Tibial artery (tissue), 4 donors: Measurements from ENCODE around the gene AHCYL2.

Experiments used
- DNase-seq, 2 donors: peaks; one replicate each; pipeline ENCODE4 v3.0.0-alpha.2; 2019
- H3K27ac ChIP-seq, 2 donors: fragments of 200-600 bp; sonication (generic) in 1 of 2; 1 replicate in 1 of 2; 2 replicates in 1 of 2; pipeline ENCODE4 v1.5.1; 2018 to 2019; ENCODE audit warnings: mild to moderate bottlenecking in 1 of 2
- H3K27me3 ChIP-seq, 2 donors: fragments of 200-600 bp; sonication (generic) in 1 of 2; one replicate each; pipeline versions ENCODE4 v1.5.1 to v1.6.0; 2016 to 2019
- H3K36me3 ChIP-seq, 3 donors: fragments of 200-600 bp; sonication (generic) in 2 of 3; one replicate each; pipeline ENCODE4 v1.5.1; 2016 to 2019; ENCODE audit warnings: mild to moderate bottlenecking in 2 of 3
- H3K4me1 ChIP-seq, 4 donors: fragments of 200-600 bp; sonication (generic) in 2 of 4; 1 replicate in 3 of 4; 2 replicates in 1 of 4; pipeline ENCODE4 v1.5.1; 2016 to 2019
- H3K4me3 ChIP-seq, 2 donors: fragments of 200-600 bp; sonication (generic) in 1 of 2; 1 replicate in 1 of 2; 2 replicates in 1 of 2; pipeline ENCODE4 v1.5.1; 2018 to 2019; ENCODE audit warnings: mild to moderate bottlenecking in 2 of 2
- H3K9me3 ChIP-seq, 3 donors: fragments of 200-600 bp; sonication (generic) in 1 of 3; one replicate each; pipeline ENCODE4 v1.5.1; 2016 to 2019
- intact Hi-C: fragments of 100-400 bp; cut with DNase I; formaldehyde crosslinking; loops from one replicate; pipeline ENCODE4 v1.15.0; 2023; ENCODE audit warnings: low total_unique reads
- TF ChIP-seq, protein P1 (sequence below), 2 experiments: fragments of 200-600 bp in 1 of 2; fragments of 450-650 bp in 1 of 2; IDR thresholded peaks; one replicate each; pipeline ENCODE4 v1.5.1; 2017 to 2019; ENCODE audit warnings: antibody characterized with exemption in 2 of 2, mild to moderate bottlenecking in 1 of 2, moderate library complexity in 1 of 2

AHCYL2 gene

DNA sequence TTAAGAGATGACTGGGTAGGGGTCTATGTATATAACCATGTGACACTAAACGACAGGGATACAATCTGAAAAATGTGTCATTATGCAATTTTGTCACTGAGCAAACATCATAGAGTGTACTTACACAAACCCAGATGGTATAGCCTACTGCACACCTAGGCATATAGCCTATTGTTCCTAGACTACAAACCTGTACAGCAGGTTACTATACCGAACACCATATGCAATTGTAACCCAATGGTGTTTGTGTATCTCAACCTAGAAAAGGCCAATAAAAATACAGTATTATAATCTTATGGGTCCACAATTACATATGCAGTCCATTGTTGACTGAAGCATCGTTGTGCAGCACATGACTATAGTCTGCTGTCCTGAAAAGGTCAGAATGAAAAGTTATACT is 232.3 kb downstream of the AHCYL2 start:
- DNase-seq, result no peak
- no peaks in the 10 kb centered on the region for H3K27me3 ChIP-seq
- no peaks in the 10 kb centered on the region for H3K4me1 ChIP-seq
- no peaks in the 10 kb centered on the region for H3K36me3 ChIP-seq
- H3K9me3 ChIP-seq, result no peaks in the 10 kb centered on the region
- TF ChIP-seq, protein P1, sequence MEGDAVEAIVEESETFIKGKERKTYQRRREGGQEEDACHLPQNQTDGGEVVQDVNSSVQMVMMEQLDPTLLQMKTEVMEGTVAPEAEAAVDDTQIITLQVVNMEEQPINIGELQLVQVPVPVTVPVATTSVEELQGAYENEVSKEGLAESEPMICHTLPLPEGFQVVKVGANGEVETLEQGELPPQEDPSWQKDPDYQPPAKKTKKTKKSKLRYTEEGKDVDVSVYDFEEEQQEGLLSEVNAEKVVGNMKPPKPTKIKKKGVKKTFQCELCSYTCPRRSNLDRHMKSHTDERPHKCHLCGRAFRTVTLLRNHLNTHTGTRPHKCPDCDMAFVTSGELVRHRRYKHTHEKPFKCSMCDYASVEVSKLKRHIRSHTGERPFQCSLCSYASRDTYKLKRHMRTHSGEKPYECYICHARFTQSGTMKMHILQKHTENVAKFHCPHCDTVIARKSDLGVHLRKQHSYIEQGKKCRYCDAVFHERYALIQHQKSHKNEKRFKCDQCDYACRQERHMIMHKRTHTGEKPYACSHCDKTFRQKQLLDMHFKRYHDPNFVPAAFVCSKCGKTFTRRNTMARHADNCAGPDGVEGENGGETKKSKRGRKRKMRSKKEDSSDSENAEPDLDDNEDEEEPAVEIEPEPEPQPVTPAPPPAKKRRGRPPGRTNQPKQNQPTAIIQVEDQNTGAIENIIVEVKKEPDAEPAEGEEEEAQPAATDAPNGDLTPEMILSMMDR (IDR thresholded peaks at IDR 0.05), result no peak
- H3K27ac ChIP-seq, result no peak overlapping the region
- intact Hi-C loops, result no loop called here
- H3K4me3 ChIP-seq, result no peak overlapping the region

DNA sequence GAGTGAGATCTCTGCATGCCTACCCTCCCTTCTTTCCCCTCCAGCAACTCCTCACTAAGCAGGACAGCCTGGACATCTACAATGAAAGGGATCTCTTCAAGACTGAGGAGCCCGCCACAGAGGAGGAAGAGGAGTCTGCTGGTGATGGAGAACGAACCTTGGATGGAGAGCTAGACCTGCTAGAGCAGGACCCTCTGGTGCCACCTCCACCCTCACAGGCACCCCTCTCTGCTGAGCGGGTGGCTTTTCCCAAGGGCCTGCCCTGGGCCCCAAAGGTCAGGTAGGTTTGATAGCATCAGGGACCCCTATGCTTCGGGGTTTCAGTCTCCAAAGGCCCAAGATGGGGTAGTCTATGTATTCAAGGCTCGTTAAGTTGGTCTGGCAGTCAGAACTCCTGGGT is 233.3 kb downstream of the AHCYL2 start:
- intact Hi-C loops, result no loop called here
- Histone ChIP-seq H3K27me3 (peaks cover 0 to 2% of the 10 kb centered on the region in 2 donors), H3K9me3 (no peaks in the 10 kb centered on the region), H3K36me3 (no peaks in the 10 kb centered on the region), H3K27ac (no peak overlapping the region), H3K4me3 (no peak overlapping the region), H3K4me1 (no peaks in the 10 kb centered on the region)
- no peak for DNase-seq
- TF ChIP-seq, protein P1 (IDR thresholded peaks at IDR 0.05), result no peak

DNA sequence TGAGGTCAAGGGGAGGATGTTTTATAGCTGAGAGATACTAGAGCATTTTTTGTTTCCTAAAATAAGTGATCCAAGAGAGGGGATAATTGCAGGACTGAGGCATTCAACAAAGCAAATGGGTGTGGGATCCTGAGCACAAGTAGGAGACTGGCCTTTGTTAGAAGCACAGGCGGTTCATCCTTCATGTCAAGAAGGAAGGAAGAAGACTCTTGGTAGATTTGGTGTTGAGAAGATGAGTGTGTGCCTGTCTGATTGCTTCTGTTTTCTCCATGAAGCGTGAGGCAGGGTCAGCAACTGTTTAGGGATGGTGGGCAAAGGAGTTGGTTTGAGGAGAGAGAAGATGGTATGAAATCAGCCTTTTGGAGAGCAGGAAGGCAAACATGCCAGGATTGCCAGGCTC is 237.0 kb downstream of the AHCYL2 start:
- H3K36me3 ChIP-seq, result no peaks in the 10 kb centered on the region
- H3K27ac ChIP-seq, result no peak overlapping the region
- H3K27me3 ChIP-seq, result peaks cover 0 to 7% of the 10 kb centered on the region in 2 donors
- H3K4me3 ChIP-seq, result no peak overlapping the region
- no peaks in the 10 kb centered on the region for H3K9me3 ChIP-seq
- H3K4me1 ChIP-seq, result no peaks in the 10 kb centered on the region
- TF ChIP-seq, protein P1 (IDR thresholded peaks at IDR 0.05), result no peak
- intact Hi-C loops, result no loop called here
- no peak for DNase-seq

DNA sequence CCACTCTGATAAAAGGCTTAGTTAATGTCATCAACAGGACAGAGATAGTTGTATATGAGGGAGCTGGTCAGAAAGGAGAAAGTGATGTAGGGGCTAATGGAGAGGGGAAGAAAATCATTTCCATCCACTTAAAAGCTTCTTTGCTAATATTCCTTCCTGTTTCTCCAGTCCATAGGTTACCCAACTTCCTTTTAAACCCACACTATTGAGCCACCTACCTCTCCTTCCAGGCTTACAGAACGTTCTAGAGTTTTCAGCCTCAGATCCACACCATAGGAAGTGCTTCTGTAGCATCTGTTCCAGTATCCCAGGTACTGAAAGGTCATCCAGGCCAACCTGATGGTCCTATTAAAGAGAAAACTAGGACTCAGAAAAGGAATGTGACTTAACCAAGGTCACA is 237.6 kb downstream of the AHCYL2 start:
- no peak for DNase-seq
- no peak overlapping the region for H3K27ac ChIP-seq
- TF ChIP-seq, protein P1 (IDR thresholded peaks at IDR 0.05), result no peak
- H3K36me3 ChIP-seq, result no peaks in the 10 kb centered on the region
- no peak overlapping the region for H3K4me3 ChIP-seq
- H3K27me3 ChIP-seq, result peaks cover 0 to 7% of the 10 kb centered on the region in 2 donors
- H3K9me3 ChIP-seq, result no peaks in the 10 kb centered on the region
- intact Hi-C loops, result no loop called here
- no peaks in the 10 kb centered on the region for H3K4me1 ChIP-seq

DNA sequence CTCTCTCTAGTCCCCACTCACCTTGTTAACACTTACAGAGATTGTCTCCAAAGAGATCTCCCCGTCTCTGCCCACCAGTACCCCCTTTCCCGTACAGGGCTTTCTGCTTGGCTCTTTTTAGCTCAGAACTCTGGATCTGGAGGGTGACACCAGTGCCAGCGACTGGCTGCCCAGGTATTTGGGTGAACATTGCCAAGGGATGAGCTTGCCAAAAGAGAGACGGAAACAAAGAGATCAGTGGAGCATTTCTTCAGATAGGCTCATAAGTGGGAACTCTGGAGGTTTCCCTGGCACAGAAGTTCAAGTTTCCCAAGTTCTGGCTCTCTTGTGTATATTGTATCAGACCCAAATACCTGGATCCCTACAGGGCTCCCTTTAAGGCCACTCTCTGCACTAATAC is 239.4 kb downstream of the AHCYL2 start:
- Histone ChIP-seq H3K9me3 (no peaks in the 10 kb centered on the region), H3K27ac (no peak overlapping the region), H3K4me1 (no peaks in the 10 kb centered on the region), H3K27me3 (peaks cover 0 to 7% of the 10 kb centered on the region in 2 donors), H3K4me3 (no peak overlapping the region), H3K36me3 (no peaks in the 10 kb centered on the region)
- intact Hi-C loops, result no loop called here
- TF ChIP-seq, protein P1 (IDR thresholded peaks at IDR 0.05), result no peak
- no peak for DNase-seq

DNA sequence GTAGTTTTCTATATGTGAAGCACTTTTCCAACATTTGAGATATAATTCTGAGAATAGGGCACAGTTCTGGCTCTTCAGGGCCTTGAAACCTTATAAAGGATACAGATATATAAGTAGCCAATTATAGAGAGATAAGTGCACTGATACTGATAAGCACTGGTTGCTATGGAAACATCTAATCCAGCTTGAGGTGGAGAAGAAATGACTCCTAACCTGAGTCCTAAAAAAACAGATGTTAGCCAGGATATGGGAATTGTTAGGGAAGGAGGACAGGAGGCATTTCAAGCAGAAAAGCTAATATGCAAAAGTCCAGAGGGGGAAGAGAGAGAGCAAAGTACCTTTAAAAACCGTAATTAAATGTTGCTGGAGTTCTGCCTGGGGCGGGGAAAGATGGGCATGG is 240.2 kb downstream of the AHCYL2 start:
- intact Hi-C loops, result loop anchor here (5.0 kb wide), 1 partner anchor 248 kb away; no protein-coding TSS in a partner anchor
- no peak for DNase-seq
- Histone ChIP-seq H3K9me3 (no peaks in the 10 kb centered on the region), H3K4me1 (no peaks in the 10 kb centered on the region), H3K27me3 (peaks cover 0 to 7% of the 10 kb centered on the region in 2 donors), H3K27ac (no peak overlapping the region), H3K36me3 (no peaks in the 10 kb centered on the region), H3K4me3 (no peak overlapping the region)
- TF ChIP-seq, protein P1 (IDR thresholded peaks at IDR 0.05), result no peak
